Duodenal mucosa (tissue), 2 donors: ENCODE results near the gene ZNF608.

Experiments
- H3K27ac ChIP-seq: one replicate; pipeline ENCODE4 v1.7.0; 2013; ENCODE audit warnings: low read depth, low read length
- H3K27me3 ChIP-seq, 2 donors: one replicate each; pipeline ENCODE4 v1.7.0; 2013; ENCODE audit warnings: low read length in 2 of 2, control low read depth in 1 of 2; ENCODE audit not compliant: insufficient read depth in 2 of 2, control insufficient read depth in 1 of 2
- H3K36me3 ChIP-seq, 2 donors: one replicate each; pipeline ENCODE4 v1.7.0; 2013; ENCODE audit warnings: low read length in 2 of 2, control low read depth in 1 of 2; ENCODE audit not compliant: insufficient read depth in 2 of 2, control insufficient read depth in 1 of 2
- H3K4me1 ChIP-seq, 2 donors: one replicate each; pipeline ENCODE4 v1.7.0; 2013; ENCODE audit warnings: low read length in 2 of 2, control low read depth in 1 of 2; ENCODE audit not compliant: insufficient read depth in 2 of 2, control insufficient read depth in 1 of 2
- H3K4me3 ChIP-seq, 2 donors: one replicate each; pipeline ENCODE4 v1.7.0; 2013; ENCODE audit warnings: low read length in 2 of 2, low read depth in 1 of 2
- H3K9ac ChIP-seq, 2 donors: one replicate each; pipeline ENCODE4 v1.7.0; 2013; ENCODE audit warnings: low read length in 2 of 2, low read depth in 1 of 2
- H3K9me3 ChIP-seq, 2 donors: one replicate each; pipeline ENCODE4 v1.7.0; 2013; ENCODE audit warnings: low read length in 2 of 2, control low read depth in 1 of 2; ENCODE audit not compliant: control insufficient read depth in 1 of 2

The ZNF608 gene

DNA sequence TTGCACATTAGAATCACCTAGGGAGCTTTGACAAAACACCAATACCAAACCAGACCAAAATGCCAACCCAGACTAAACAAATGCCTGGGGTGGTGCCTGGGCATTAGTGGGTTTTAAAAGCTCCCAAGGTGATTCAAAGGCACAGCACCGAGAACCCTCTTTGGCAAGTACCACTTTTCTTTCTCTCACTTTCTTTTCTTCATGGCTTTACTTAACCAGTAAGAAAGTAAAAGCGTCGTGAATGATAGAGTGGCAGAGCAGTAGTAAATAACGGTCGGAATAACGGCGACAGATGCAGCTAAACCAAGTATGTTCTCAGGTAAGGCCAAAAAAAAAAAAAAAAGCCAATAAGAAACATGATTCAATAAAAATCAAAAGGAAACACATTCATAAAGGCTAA, 49.5 kb downstream of the ZNF608 start:
- H3K4me1 ChIP-seq, result peaks cover 1 to 16% of the 10 kb centered on the region in 2 donors
- no peak overlapping the region for H3K27ac ChIP-seq
- no peaks in the 10 kb centered on the region for H3K9me3 ChIP-seq
- H3K9ac ChIP-seq, result no peak overlapping the region
- no peak overlapping the region for H3K4me3 ChIP-seq
- peaks cover 6 to 11% of the 10 kb centered on the region in 2 donors for H3K36me3 ChIP-seq
- no peaks in the 10 kb centered on the region for H3K27me3 ChIP-seq
